Activated T-cell treated with anti-CD3 and anti-CD28 coated beads for 48 hours (primary cell): ENCODE data around the gene SMIM1.

Experiments used
- DNase-seq: peaks from one replicate; pipeline ENCODE4 v3.0.0-alpha.2; 2020; ENCODE audit warnings: low read depth

SMIM1 gene

GRCh38 chr1:3756394-3756793 lies 16.2 kb upstream of the SMIM1 start:
- no peak for DNase-seq

DNA sequence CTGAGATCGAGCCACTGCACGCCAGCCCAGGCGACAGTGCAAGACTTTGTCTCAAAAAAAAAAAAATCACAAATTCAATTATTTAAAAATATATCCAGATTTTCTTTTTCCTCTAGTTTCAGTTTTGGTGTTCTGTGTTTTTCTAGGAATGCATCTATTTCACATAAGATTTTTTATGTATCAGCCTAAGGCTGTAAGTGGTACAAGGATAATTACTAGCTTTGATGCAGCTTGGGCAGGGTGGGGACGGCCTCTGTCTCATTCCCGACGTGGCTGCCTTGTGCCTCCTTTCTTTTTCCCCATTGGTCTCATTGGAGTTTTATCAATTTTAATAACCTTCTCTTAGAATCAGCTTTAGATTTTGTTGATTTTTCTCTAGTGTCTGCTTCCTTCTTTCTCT lies 13.4 kb upstream of the SMIM1 start:
- no peak for DNase-seq

DNA sequence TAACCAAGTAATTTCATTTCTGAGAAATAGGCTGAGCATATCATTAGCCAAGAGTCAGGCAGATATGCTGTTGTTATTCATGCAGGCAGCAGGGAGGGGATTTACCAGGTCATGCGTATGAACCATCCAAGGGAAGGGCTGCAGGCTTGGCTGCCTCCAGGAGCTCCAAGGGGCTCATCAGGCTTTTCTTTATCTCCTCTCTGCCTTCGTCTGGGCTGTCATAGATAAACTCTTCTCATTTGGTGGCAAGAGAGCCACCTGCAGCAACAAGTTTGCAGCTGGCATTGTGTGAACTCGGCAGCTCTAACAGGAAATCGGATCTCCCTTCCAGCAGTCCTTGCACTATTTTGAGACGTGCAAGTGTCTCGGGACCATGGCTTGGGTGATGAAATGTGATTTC lies 12.8 kb upstream of the SMIM1 start:
- DNase-seq, result no peak

GRCh38 chr1:3761296-3762010 lies 11.1 kb upstream of the SMIM1 start:
- no peak for DNase-seq

- DNase-seq, result no peak
Observed at GRCh38 chr1:3762151-3762872, 10.2 kb upstream of the SMIM1 start.

DNA sequence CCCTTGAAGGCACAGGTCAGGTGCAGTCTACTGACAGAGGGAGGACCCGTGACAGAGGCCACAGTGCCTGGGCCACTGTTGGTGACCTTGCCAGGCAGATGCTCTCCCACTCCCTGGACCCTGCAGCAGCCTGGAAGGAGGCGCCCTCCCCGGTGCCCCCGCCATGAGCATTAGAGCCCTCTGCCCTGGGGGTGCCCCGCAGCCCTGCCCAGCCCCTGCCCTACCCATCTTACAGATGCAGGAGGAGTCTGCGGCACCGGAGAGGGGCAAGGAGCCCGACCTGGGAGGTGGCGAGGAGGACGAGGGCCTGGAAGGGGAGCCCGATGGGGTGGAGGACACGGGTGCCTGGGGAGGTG lies 9.7 kb upstream of the SMIM1 start:
- DNase-seq, result no peak

- no peak for DNase-seq
Observed at GRCh38 chr1:3763351-3764125, 9.0 kb upstream of the SMIM1 start.

GRCh38 chr1:3767328-3767925 lies 5.1 kb upstream of the SMIM1 start:
- no peak for DNase-seq

DNA sequence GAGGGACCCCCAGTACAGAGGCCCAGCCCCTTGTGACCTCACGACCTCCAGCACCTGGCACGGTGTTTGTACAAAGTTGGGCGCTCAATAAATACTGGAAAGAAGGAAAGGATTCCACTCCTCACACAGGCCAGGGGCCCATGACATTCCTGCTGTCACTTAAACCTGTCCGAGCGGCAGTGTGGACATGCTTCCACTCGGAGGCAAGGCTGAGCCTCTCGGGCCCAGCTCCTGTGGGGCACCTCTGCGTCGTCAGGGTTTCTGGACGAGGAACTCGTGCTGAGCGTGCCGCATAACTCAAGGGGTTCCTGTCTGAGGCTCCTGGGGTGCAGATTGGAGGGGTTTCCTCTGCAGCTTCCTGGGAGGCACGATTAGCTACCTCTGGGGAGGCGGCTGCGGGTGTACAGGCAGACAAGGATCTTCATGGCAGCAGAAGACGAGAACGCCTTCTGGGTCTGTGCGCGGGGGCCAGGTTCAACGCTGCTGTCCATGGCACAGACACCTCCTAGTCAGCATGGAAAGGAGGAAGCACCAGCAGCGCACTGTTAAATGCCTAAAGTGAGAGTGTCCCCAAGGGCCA lies 3.6 kb upstream of the SMIM1 start:
- DNase-seq, result no peak

- no peak for DNase-seq
Observed at GRCh38 chr1:3770047-3770765, 2.3 kb upstream of the SMIM1 start.

GRCh38 chr1:3771108-3772026 lies 1.2 kb upstream of the SMIM1 start:
- DNase-seq, result no peak

GRCh38 chr1:3772027-3772714 lies 378 bp upstream of the SMIM1 start:
- peak; percentile 85 for DNase-seq

GRCh38 chr1:3773572-3774275 lies 1.2 kb downstream of the SMIM1 start:
- no peak for DNase-seq

DNA sequence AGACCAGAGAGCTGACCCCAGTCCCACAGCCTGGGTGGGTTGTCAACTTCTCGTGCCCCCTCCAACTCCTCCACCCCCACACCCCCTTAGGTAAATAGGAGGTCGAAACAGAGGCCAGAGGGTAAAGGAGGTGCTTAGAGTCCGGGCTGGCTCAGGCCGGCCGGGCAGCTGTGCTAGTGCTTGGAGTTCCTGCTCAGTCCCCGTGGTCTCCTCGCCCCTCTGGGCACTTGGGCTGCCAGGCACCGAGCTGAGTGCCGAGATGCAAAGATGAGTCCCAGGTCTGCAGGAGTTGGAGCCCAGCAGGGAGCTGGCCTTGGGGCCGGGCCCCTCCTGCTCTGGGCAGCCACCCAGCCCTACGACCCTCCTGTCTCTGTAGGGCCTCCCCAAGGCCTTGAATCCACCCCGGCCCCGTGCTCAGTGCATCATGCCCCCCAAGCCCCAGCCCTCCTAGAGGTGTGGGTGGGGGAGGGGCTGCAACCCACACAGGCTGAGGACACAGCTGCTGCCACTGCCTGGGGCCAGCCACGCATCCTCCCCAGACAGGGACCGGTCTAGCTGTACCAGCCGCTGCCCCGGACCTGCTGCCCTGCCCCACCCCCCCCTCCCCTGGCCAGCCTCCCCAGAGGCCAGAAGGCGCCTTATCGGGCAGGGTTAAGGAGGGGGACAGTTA lies 1.9 kb downstream of the SMIM1 start:
- DNase-seq, result no peak

GRCh38 chr1:3774946-3775489 lies 2.5 kb downstream of the SMIM1 start:
- no peak for DNase-seq

GRCh38 chr1:3775490-3776230 lies 3.1 kb downstream of the SMIM1 start:
- peak; percentile 48 for DNase-seq

DNA sequence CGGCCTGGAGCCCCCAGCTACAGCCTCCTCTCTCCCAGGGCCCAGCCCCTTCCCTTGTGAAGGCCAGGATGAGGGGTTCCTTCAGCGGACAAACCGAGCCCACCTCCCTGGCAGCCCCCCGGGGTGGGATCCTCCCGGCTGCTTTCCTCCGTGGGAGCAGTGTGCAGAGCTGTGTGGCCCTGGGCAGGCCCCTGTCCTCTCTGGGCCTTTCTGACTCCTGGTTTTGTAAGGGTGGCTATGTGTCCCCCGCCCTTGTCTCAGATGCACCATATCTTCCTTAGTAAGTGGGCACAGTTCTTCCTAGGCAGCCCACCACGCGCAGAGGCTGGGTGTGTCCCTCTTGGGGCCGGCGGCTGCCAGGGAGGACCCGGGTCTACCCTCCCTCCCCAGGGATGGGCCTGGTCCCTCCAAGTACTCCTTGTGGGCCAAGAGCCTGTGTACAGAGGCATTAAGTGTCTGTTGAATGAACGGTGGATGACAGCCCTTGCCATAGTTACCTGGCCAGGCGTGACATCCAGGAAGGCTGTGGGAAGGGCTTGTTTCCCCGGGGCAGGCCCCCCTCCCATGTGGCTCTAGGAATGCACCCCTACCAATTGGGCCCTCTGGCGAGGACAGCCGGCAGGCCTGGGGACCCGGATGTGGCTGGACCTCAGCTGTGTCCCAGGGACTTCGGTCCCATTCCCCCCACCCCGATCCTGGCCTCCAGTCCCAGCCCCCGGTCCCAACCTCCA lies 3.8 kb downstream of the SMIM1 start:
- DNase-seq, result no peak
